Neural progenitor cell (in vitro differentiated cells): ENCODE measurements around the gene SIVA1. TPM values are rescaled to one million over a fixed set of nuclear protein-coding genes. Genes with fewer than 3 reads are reported as not detected.

ENCODE experiments used
- DNase-seq: peaks from one replicate; pipeline ENCODE4 v3.0.0-alpha.2; 2016; ENCODE audit warnings: low spot score
- H2AFZ ChIP-seq: fragments of 200-600 bp; sonication (generic); replicated peaks from 2 replicates; pipeline ENCODE4 v1.6.1; 2016; ENCODE audit warnings: antibody characterized with exemption
- H3F3A ChIP-seq: fragments of 200-600 bp; sonication (generic); 2 replicates; pipeline ENCODE4 v1.6.1; 2016; ENCODE audit warnings: antibody characterized with exemption, low read depth
- H3K27ac ChIP-seq: fragments of 200-600 bp; sonication (generic); 2 replicates; pipeline ENCODE4 v1.5.1; 2016; ENCODE audit warnings: mild to moderate bottlenecking
- H3K27me3 ChIP-seq: fragments of 200-600 bp; sonication (generic); 2 replicates; pipeline ENCODE4 v1.6.1; 2016; ENCODE audit warnings: mild to moderate bottlenecking, moderate library complexity
- H3K36me3 ChIP-seq: fragments of 200-600 bp; sonication (generic); 2 replicates; pipeline ENCODE4 v1.5.1; 2016
- H3K4me1 ChIP-seq: fragments of 200-600 bp; sonication (generic); 2 replicates; pipeline ENCODE4 v1.6.1; 2016; ENCODE audit warnings: mixed run types
- H3K4me2 ChIP-seq: fragments of 200-600 bp; sonication (generic); 2 replicates; pipeline ENCODE4 v1.6.1; 2016
- H3K4me3 ChIP-seq: fragments of 200-600 bp; sonication (generic); 2 replicates; pipeline ENCODE4 v1.5.1; 2016
- H3K79me2 ChIP-seq: fragments of 200-600 bp; sonication (generic); 2 replicates; pipeline ENCODE4 v1.6.1; 2016; ENCODE audit warnings: low read depth
- H3K9ac ChIP-seq: fragments of 200-600 bp; sonication (generic); 2 replicates; pipeline ENCODE4 v1.6.1; 2016
- H3K9me3 ChIP-seq: fragments of 200-600 bp; sonication (generic); 2 replicates; pipeline ENCODE4 v1.5.1; 2016; ENCODE audit warnings: low read depth
- H4K20me1 ChIP-seq: fragments of 200-600 bp; sonication (generic); 2 replicates; pipeline ENCODE4 v1.6.1; 2016; ENCODE audit warnings: low read depth
- H3K27ac Mint-ChIP-seq: 3 replicates; pipeline ENCODE4 v1.8.0; 2021; ENCODE audit warnings: mixed read lengths
- H3K27me3 Mint-ChIP-seq: 2 replicates; pipeline ENCODE4 v1.8.0; 2022; ENCODE audit warnings: low read depth, mild to moderate bottlenecking, inconsistent platforms, moderate library complexity, mixed read lengths; ENCODE audit not compliant: insufficient read depth
- H3K36me3 Mint-ChIP-seq: 3 replicates; pipeline ENCODE4 v1.8.0; 2021; ENCODE audit warnings: mixed read lengths
- H3K4me1 Mint-ChIP-seq: 3 replicates; pipeline ENCODE4 v1.8.0; 2021; ENCODE audit warnings: mixed read lengths
- H3K4me3 Mint-ChIP-seq: 3 replicates; pipeline ENCODE4 v1.8.0; 2021; ENCODE audit warnings: mild to moderate bottlenecking, moderate library complexity, mixed read lengths
- H3K9me3 Mint-ChIP-seq: 3 replicates; pipeline ENCODE4 v1.8.0; 2020; ENCODE audit warnings: mixed read lengths
- EZH2 ChIP-seq: fragments of 200-600 bp; sonication (generic); IDR thresholded peaks from 2 replicates; pipeline ENCODE4 v1.6.1; 2017; ENCODE audit warnings: antibody characterized with exemption, mild to moderate bottlenecking, moderate library complexity
- EZH2phosphoT487 ChIP-seq: fragments of 200-600 bp; sonication (generic); IDR thresholded peaks from 2 replicates; pipeline ENCODE4 v1.6.1; 2017; ENCODE audit warnings: antibody characterized with exemption
- total RNA-seq: library from RNA; depleted of rRNA; stranded (reverse); fragments of >200 nt; gene quantifications from 2 replicates; pipeline ENCODE4 v1.2.3, GENCODE V29; 2015; ENCODE audit warnings: low replicate concordance
- TF ChIP-seq, protein P1 (sequence below): fragments of 200-600 bp; sonication (generic); IDR thresholded peaks from 2 replicates; pipeline ENCODE4 v1.5.1; 2017; ENCODE audit warnings: antibody characterized with exemption, mild to moderate bottlenecking

SIVA1 gene
- total RNA-seq, 1 donor from 2014 or later, result 139 TPM

GRCh38 chr14:104712881-104713734 lies 39.8 kb upstream of the SIVA1 start:
- peaks cover 5% of the 10 kb centered on the region for H3F3A ChIP-seq
- peaks cover 4% of the 10 kb centered on the region for H3K4me1 ChIP-seq
- no peak overlapping the region for H3K4me3 ChIP-seq
- H3K36me3 ChIP-seq, result no peaks in the 10 kb centered on the region
- DNase-seq, result no peak
- H3K4me1 Mint-ChIP-seq, result peaks cover 9% of the 10 kb centered on the region
- no peak overlapping the region for H3K27ac Mint-ChIP-seq
- H3K9me3 ChIP-seq, result no peaks in the 10 kb centered on the region
- H3K9me3 Mint-ChIP-seq, result no peaks in the 10 kb centered on the region
- no peak for TF ChIP-seq EZH2
- no peak for TF ChIP-seq EZH2phosphoT487
- TF ChIP-seq, protein P1, sequence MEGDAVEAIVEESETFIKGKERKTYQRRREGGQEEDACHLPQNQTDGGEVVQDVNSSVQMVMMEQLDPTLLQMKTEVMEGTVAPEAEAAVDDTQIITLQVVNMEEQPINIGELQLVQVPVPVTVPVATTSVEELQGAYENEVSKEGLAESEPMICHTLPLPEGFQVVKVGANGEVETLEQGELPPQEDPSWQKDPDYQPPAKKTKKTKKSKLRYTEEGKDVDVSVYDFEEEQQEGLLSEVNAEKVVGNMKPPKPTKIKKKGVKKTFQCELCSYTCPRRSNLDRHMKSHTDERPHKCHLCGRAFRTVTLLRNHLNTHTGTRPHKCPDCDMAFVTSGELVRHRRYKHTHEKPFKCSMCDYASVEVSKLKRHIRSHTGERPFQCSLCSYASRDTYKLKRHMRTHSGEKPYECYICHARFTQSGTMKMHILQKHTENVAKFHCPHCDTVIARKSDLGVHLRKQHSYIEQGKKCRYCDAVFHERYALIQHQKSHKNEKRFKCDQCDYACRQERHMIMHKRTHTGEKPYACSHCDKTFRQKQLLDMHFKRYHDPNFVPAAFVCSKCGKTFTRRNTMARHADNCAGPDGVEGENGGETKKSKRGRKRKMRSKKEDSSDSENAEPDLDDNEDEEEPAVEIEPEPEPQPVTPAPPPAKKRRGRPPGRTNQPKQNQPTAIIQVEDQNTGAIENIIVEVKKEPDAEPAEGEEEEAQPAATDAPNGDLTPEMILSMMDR, result no peak
- no peak overlapping the region for H3K4me3 Mint-ChIP-seq
- H3K27me3 ChIP-seq, result no peaks in the 10 kb centered on the region
- H3K79me2 ChIP-seq, result no peaks in the 10 kb centered on the region
- H3K27ac ChIP-seq, result no peak overlapping the region
- H3K36me3 Mint-ChIP-seq, result peaks cover 3% of the 10 kb centered on the region
- H4K20me1 ChIP-seq, result no peaks in the 10 kb centered on the region
- no peak overlapping the region for H3K9ac ChIP-seq
- H3K27me3 Mint-ChIP-seq, result peaks cover 6% of the 10 kb centered on the region
- H2AFZ ChIP-seq, result no peak overlapping the region
- no peak overlapping the region for H3K4me2 ChIP-seq

DNA sequence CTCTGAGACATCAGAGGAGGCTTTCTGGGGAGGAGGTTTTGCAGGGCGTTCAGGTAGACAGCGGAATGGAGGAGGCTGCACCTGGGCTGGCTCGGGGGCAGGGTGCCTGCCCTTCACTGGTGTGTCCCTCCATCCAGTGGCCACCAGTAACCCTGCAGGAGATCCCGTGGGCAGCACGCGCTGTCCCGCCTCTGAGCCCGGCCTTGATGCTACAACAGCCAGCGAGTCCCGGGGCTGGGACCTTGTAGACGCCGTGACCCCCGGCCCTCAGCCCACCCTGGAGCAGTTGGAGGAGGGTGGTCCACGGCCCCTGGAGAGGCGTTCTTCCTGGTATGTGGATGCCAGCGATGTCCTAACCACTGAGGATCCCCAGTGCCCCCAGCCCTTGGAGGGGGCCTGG lies 38.9 kb upstream of the SIVA1 start:
- Mint-ChIP-seq H3K27ac (no peak overlapping the region), H3K4me1 (peaks cover 7% of the 10 kb centered on the region), H3K36me3 (peaks cover 3% of the 10 kb centered on the region), H3K4me3 (no peak overlapping the region), H3K27me3 (peaks cover 2% of the 10 kb centered on the region), H3K9me3 (no peaks in the 10 kb centered on the region)
- H3K27me3 ChIP-seq, result no peaks in the 10 kb centered on the region
- no peak overlapping the region for H3K4me3 ChIP-seq
- H3K9ac ChIP-seq, result no peak overlapping the region
- no peaks in the 10 kb centered on the region for H3F3A ChIP-seq
- TF ChIP-seq EZH2 (no peak), EZH2phosphoT487 (no peak)
- TF ChIP-seq, protein P1, result no peak
- no peak for DNase-seq
- H4K20me1 ChIP-seq, result no peaks in the 10 kb centered on the region
- no peak overlapping the region for H3K27ac ChIP-seq
- H3K4me1 ChIP-seq, result no peaks in the 10 kb centered on the region
- H3K4me2 ChIP-seq, result no peak overlapping the region
- no peaks in the 10 kb centered on the region for H3K9me3 ChIP-seq
- H2AFZ ChIP-seq, result no peak overlapping the region
- H3K36me3 ChIP-seq, result no peaks in the 10 kb centered on the region
- no peaks in the 10 kb centered on the region for H3K79me2 ChIP-seq

GRCh38 chr14:104714681-104715080 lies 38.3 kb upstream of the SIVA1 start:
- H3K79me2 ChIP-seq, result no peaks in the 10 kb centered on the region
- no peak overlapping the region for H3K4me3 Mint-ChIP-seq
- no peak overlapping the region for H3K4me2 ChIP-seq
- TF ChIP-seq EZH2phosphoT487 (no peak), EZH2 (no peak)
- no peak for DNase-seq
- H3K9ac ChIP-seq, result no peak overlapping the region
- H3K9me3 ChIP-seq, result no peaks in the 10 kb centered on the region
- no peaks in the 10 kb centered on the region for H3F3A ChIP-seq
- H3K27ac Mint-ChIP-seq, result no peak overlapping the region
- H3K27me3 ChIP-seq, result no peaks in the 10 kb centered on the region
- H2AFZ ChIP-seq, result no peak overlapping the region
- H3K27ac ChIP-seq, result no peak overlapping the region
- no peaks in the 10 kb centered on the region for H3K4me1 ChIP-seq
- no peaks in the 10 kb centered on the region for H4K20me1 ChIP-seq
- no peaks in the 10 kb centered on the region for H3K36me3 ChIP-seq
- peaks cover 3% of the 10 kb centered on the region for H3K36me3 Mint-ChIP-seq
- H3K9me3 Mint-ChIP-seq, result no peaks in the 10 kb centered on the region
- H3K4me3 ChIP-seq, result no peak overlapping the region
- peaks cover 7% of the 10 kb centered on the region for H3K4me1 Mint-ChIP-seq
- peaks cover 2% of the 10 kb centered on the region for H3K27me3 Mint-ChIP-seq

GRCh38 chr14:104715416-104715815 lies 37.5 kb upstream of the SIVA1 start:
- H3K36me3 ChIP-seq, result no peaks in the 10 kb centered on the region
- no peaks in the 10 kb centered on the region for H4K20me1 ChIP-seq
- no peaks in the 10 kb centered on the region for H3K9me3 ChIP-seq
- Mint-ChIP-seq H3K9me3 (no peaks in the 10 kb centered on the region), H3K27me3 (peaks cover 2% of the 10 kb centered on the region), H3K4me1 (peaks cover 5% of the 10 kb centered on the region), H3K4me3 (no peak overlapping the region), H3K36me3 (no peaks in the 10 kb centered on the region), H3K27ac (no peak overlapping the region)
- H3K79me2 ChIP-seq, result no peaks in the 10 kb centered on the region
- no peak overlapping the region for H3K9ac ChIP-seq
- no peaks in the 10 kb centered on the region for H3K27me3 ChIP-seq
- DNase-seq, result no peak
- no peaks in the 10 kb centered on the region for H3F3A ChIP-seq
- no peak overlapping the region for H3K4me3 ChIP-seq
- no peaks in the 10 kb centered on the region for H3K4me1 ChIP-seq
- H3K27ac ChIP-seq, result no peak overlapping the region
- H3K4me2 ChIP-seq, result no peak overlapping the region
- TF ChIP-seq EZH2phosphoT487 (no peak), EZH2 (no peak)
- TF ChIP-seq, protein P1, result no peak
- H2AFZ ChIP-seq, result no peak overlapping the region
